ENCODE measurements around the gene LY6G6C. TPM values are rescaled to one million over a fixed set of nuclear protein-coding genes. Genes with fewer than 3 reads are reported as not detected.

The LY6G6C gene
- total RNA-seq, 2 donors from 2014 or later: not detected

- intact Hi-C loops (cut with DNase I): no loop called here
- ATAC-seq (no peak), DNase-seq (no peak)
These were observed 29.9 kb downstream of the LY6G6C start for GRCh38 chr6:31691564-31692108.

DNA sequence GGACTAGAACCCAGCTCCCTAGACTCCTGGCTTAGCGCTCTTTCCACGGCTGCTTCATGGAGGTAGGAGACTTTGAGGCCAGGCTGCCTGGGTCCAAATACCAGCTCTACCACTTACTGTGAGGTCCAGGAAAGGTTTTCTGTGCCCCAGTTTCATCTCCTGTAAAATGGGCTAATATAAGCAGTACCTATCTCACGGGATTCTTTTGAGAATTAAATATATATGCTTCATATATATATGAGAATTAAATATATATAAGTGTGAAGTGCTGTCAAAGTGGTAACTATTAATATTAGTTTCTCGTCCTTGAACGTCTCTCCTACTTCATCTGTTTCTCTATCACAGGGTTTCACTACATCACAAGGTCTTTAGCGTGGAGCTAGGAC lies 30.5 kb downstream of the LY6G6C start:
- intact Hi-C loops (cut with DNase I): no loop called here
- ATAC-seq (no peak), DNase-seq (no peak)

- intact Hi-C loops (cut with DNase I): no loop called here
- DNase-seq (no peak), ATAC-seq (peak; percentile 50 to 83)
These were observed 31.1 kb downstream of the LY6G6C start for GRCh38 chr6:31690231-31691077.

GRCh38 chr6:31689249-31690110 lies 32.1 kb downstream of the LY6G6C start:
- ATAC-seq: no peak
- DNase-seq: no peak
- intact Hi-C loops (cut with DNase I): loop anchor here in 1 of 2 donors (10.0 kb wide), 2 partner anchors 145 to 265 kb away; partner anchors contain the start of genes NELFE and SKIC2

- intact Hi-C loops (cut with DNase I): loop anchor here in 1 of 2 donors (10.0 kb wide), 2 partner anchors 147 to 267 kb away; partner anchors contain the start of genes NELFE and SKIC2
- DNase-seq: no peak
These were observed 33.5 kb downstream of the LY6G6C start for GRCh38 chr6:31687860-31688693.

DNA sequence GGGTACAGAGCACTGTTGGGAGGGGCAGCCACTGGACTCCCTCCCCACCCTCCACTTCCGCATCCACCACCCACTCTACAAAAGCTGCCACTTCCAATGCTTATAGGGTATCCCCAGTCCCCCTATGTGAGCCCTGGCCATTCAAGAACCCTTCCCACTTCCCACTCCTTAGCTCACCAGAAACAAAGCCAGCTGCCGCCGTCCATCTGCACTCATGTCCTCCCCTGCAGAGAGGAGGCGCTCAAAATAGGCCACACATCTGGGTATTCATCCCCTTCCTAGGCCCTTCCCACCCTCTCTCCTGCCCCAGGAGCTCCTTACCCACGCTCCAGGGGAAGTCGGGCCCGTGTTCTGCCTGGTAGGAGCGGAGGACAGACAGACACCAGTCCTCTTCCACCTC lies 34.2 kb downstream of the LY6G6C start:
- intact Hi-C loops (cut with DNase I): loop anchor here in 1 of 2 donors (10.0 kb wide), 2 partner anchors 147 to 267 kb away; partner anchors contain the start of genes NELFE and SKIC2
- DNase-seq (no peak), ATAC-seq (no peak)

More at GRCh38 chr6:31687860-31688693, 33.5 kb downstream of the LY6G6C start:
- no peak for ATAC-seq

DNA sequence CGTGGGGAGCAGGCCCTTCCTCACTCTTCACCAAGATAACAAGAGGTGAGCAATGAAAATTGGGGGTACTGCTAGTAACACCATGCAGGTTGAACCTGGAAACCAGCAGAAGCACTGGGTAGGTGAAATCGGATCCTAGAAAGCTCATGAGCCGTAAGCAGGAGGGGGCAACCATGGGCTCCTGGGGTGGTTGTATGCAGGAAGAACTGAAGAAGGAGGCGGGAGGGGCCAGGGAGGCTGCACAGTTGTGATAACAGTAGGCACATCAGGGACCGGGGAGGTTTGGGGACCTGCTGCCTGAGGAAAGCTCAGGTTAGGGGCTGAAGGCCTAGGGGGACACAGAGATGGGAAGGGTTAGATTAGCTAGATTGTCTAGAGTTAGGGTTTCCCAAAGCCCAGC lies 35.1 kb downstream of the LY6G6C start:
- ATAC-seq (no peak), DNase-seq (no peak)
- intact Hi-C loops (cut with DNase I): loop anchor here in 1 of 2 donors (10.0 kb wide), 2 partner anchors 148 to 268 kb away; partner anchors contain the start of genes NELFE and SKIC2

DNA sequence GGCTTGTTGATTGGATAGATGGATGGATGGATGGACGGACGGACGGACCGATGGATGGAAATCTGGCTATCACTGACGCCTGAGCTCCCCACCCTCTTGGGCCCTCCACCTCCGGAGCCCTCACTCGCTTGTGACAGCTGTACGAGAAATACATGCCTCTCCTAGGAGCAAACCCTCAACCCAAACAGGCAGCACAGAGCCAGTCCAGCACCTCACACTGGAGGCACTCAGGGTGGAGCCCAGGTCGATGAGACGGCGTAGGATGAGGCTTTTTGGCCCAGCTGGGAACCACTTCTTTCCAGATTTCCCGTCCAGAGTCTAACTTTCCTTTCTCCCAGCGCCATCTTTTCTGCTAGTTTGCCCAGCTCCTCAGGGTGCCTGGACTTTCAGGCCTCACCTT lies 38.0 kb downstream of the LY6G6C start:
- no peak for ATAC-seq
- no peak for DNase-seq
- intact Hi-C loops (cut with DNase I): loop anchor here (5.0 to 10.0 kb wide), 3 partner anchors 149 to 271 kb away; partner anchors contain the start of genes NELFE (in 1 of the 2) and SKIC2 (in 1 of the 2)

GRCh38 chr6:31681135-31681671 lies 40.3 kb downstream of the LY6G6C start:
- intact Hi-C loops (cut with DNase I): loop anchor here (5.0 to 10.0 kb wide), 3 partner anchors 151 to 274 kb away; partner anchors contain the start of genes NELFE (in 1 of the 2) and SKIC2 (in 1 of the 2)
- DNase-seq (peak; percentile 64), ATAC-seq (peak; percentile 63 to 72)

DNA sequence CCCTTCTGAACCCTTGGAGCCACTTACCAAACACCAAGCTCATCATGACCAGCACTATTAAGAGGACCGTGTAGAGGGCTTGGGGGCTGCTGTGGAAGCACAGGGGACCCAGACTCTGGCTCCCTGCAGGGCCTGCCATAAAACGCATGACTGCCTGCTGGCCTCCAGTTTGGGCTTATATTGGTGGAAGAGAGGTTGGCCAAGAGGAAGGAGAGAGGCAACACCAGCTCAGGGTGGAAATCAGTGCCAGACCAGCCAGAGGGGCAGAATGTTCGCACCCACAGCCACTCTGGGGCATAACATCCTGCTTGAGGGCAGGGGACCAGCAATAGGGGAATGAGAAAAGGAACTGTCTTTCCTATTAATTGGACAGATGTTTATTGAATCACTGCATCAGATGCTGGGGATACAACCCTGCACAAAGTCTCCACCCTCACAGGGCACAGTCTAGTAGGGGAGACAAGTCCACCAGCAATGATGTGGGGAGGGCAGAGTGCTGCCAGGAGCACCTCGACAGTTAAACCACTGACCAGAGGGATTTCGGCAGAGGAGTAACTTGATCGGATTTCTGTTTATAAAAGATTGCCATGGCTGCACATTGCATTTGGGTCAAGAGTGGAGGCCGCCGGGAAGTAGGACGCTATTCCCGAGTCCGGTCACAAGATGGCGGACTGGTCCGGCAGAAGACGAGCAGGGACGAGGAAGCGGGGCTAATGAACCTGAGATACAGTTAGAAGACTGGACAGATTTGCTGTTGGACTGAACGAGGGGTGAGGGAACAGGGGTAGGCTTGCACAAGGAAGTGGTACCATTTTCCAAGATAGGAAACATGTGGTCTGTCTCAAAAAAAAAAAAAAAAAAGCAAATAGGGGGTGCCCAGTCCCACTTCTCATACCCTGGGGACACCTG lies 41.1 kb downstream of the LY6G6C start, which contains the start of gene LY6G5C:
LY6G5C (minus strand) TSS at position 842 of the 909 bp plus-strand sequence; CDS start at position 148, 694 bp downstream.
- peak; percentile 86 for DNase-seq
- intact Hi-C loops (cut with DNase I): loop anchor here (5.0 to 10.0 kb wide), 3 partner anchors 152 to 274 kb away; partner anchors contain the start of genes NELFE (in 1 of the 2) and SKIC2 (in 1 of the 2)
- peak; percentile 84 to 92 for ATAC-seq

- DNase-seq (no peak), ATAC-seq (no peak)
- intact Hi-C loops (cut with DNase I): no loop called here
These were observed 43.6 kb downstream of the LY6G6C start for GRCh38 chr6:31677955-31678354.

GRCh38 chr6:31676904-31677303 lies 44.6 kb downstream of the LY6G6C start:
- DNase-seq (no peak), ATAC-seq (no peak)
- intact Hi-C loops (cut with DNase I): no loop called here

- intact Hi-C loops (cut with DNase I): no loop called here
- ATAC-seq (no peak), DNase-seq (no peak)
These were observed 45.1 kb downstream of the LY6G6C start for GRCh38 chr6:31676322-31676903.

DNA sequence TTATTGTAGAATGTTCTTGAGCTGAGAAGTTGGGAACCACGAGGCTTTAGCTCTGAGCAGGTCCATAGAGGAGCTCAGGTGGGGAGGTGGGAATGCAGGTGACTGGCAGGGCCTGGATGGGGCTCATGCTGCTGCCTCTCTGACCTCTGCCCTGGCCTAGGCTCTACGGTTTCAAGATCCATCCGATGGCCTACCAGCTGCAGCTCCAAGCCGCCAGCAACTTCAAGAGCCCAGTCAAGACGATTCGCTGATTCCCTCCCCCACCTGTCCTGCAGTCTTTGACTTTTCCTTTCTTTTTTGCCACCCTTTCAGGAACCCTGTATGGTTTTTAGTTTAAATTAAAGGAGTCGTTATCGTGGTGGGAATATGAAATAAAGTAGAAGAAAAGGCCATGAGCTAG lies 51.9 kb downstream of the LY6G6C start, which contains the start of gene LY6G5B:
LY6G5B (plus strand) TSS at position 301 of the 400 bp plus-strand sequence. CDS start 975 bp downstream, outside the sequence.
- intact Hi-C loops (cut with DNase I): no loop called here
- ATAC-seq: no peak
- DNase-seq: no peak
